Measurements from ENCODE around the gene CELF4.

Gene CELF4

DNA sequence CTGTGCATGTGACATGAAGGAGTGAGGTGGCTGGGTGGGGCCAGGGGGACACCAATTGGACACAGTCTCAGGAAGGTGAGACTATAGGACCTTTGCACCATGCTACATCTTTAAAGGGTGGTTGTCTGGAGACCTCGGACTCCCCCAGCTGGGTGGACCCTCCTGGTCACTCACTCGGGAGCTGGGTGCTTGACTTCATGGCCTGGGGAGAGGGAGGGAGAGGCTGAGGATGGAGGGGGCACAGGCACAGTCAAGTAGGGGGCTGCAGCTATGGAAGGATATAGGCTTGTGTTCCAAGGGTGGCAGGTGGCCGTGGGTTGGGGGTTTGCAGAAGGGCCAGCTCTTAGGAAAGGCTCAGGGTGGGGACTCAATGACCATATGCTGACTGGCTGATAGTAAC is 7.1 kb upstream of the CELF4 start:
- no peak for DNase-seq

DNA sequence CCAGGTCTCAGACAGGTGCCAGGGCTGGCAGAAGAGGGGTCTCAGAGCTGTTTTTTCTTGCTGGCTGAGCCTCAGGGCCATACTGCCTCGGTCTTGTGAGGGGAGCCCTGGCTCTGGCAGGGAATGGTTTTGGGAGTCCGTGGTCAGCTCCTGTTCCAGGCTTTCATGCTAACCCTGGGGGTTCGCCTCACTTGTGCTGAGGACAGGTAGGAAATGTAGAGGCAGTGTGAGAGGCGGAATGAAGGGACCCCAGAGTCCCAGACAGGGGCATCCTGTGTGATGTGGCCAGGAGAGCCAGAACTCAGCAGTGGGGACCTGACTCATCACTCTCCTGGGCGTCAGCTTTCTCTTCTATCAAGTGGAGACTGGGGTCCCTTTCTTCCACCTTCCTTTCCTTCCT is 5.7 kb upstream of the CELF4 start:
- no peak for DNase-seq

DNA sequence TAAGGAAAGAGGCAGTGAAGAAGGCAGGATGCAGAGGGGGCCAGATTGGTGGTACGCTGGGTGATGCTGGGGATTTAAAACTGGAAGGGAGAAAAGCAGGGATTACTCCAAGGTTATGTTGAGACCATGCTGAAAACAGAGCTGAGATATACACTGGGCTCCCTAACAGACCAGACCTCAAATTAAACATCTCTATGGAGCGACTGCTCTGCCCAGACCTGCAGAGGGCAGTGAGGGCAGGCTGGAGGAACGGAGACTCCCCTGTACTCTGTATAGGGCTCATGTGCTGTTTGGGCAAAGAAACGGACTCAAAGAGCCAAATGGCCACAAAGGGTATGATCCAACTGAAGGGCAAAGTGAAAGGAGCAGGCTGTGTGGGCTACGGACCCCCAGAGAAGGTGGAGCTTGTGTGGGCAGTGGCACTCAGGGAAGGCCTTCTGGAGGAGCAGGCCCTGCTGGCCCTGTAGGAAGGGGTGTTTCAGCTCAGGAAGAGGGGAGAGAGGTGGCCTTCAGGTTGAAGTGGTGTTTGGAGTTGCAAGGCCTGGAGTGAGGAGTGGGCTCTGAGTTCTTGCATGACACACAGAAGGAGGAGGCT is 4.8 kb upstream of the CELF4 start:
- no peak for DNase-seq

DNA sequence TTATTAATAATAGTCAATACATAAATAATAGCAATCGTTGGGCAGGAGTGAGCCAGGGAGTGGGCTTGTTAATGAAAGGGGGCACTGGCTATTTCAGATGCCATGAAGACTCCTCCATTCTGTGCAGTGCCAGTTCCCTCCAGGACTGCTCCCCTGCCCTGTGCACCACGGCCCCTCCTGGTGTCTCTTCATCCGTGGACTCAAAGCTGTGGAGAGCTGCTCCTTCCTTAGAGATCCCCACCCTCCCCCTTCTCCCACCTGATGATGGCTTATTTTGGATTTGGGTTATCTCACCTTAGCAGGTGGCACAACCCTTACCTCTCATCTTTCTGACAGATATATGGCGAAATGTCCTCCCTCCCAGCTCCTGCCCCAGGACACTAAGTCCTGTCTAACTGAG is 3.1 kb upstream of the CELF4 start:
- DNase-seq: no peak

DNA sequence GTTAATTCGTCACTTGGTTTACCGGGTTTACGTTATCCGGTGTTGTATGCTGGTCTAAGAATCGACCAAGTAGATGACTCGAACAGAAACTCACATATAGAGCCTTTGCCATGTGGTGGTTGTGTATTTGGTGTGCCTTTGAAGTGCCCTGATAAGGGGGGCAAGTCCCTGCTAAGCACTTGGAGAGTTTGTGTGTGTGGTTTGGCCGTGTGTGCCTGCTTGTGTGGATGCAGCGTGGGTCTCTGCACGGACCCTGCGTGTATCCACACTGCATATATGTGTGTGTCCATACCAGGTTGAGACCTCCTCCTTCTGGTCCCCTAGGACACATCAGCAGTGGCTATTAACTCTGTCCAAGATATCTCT is 2.4 kb upstream of the CELF4 start:
- DNase-seq: no peak

DNA sequence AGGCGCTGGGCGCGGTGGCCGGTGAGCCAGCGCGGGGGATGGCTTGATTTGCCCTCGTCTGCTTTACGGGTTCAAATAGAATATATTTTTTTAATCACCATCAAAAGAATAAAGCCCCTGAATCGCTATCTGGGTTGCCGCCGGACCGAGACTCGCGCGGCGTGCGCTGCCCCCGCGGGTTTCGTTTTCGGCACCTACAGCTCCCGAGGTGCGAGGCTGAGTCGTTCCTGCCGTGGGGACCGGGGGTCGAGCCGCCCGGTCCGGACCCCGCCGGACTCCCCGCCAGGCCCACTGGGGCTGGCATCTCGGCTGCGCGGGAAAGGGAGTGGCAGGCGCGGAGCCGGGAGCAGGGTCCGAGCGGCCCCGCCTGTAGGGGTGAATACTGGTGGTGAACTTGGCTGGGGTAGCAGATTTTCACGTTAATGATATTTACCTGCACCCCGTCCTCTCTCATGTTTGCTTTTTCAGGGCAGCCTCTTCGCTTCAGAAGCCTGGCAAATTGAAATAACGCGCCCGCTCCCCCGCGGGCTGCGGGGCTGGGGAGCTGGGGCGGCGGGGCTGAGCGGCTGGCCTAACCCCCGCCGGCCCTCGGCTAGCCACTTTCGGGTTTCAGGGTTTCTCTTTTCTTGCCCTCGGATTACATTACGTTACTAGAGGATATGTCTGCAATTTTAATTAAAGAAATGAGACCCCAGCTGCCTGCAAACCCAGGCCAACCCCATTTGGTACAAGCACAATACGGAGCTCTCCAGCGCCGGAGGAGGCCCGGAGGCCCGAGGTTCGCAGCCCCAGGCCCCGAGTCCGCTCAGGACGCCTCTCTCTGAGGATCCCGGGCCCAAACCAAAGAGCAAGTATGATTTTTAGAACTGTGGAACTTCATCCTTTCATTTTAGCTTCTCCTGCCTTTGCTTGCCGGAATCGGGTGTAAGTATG is 1.7 kb upstream of the CELF4 start:
- no peak for DNase-seq

DNA sequence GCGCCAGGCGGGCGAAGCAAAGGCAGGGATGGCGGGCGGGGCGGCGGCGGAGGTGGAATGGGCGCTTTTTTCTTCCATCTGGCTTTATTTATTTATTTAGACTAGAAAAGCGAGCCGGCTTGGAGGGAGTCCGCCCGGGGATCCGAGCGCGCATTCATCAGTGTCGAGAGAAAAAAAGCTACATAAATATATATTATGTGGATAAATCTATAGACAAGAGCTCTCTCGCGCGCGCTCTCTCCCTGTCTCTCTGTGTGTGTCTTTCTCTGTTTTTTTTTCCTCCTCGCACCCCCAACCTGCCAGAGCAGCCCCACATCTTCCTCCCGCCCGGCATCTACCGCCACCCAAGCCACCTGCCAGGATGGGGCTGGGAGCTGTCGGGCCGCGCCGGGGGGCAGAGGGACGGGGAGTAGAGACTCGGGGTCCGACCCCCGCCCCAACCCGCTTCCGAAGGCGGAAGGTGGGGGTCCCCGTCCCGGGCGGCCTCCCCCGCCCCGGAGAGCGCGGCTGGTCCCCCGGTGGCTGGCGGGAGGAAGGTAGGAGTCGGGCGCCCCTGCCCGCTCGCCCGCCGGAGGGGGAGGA is 972 bp upstream of the CELF4 start:
- no peak for DNase-seq

DNA sequence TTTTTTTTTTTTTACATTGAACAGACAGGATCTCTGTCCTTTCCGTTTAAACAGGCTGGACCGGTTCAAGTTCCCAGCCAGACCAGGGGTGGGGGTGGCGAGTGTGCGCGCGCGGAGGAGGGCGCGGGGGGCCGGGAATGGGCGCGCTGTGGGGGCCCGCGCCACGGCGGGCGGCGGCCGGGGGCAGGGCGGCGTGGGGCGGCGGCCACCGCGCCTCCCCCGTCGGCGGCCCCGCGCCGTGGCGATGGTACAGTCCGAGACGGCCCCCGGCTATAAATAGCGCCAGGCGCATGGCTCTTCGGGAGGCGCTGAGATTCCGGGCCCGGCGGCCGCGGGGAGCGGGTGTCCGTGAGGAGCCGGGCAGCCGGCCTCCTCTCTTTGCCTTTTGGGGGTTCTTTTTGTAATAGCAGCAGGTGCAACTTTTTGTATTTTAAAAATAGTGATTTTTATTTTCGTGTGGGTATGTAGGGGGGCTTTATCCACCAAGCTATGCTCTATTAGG is 430 bp upstream of the CELF4 start:
- no peak for DNase-seq

DNA sequence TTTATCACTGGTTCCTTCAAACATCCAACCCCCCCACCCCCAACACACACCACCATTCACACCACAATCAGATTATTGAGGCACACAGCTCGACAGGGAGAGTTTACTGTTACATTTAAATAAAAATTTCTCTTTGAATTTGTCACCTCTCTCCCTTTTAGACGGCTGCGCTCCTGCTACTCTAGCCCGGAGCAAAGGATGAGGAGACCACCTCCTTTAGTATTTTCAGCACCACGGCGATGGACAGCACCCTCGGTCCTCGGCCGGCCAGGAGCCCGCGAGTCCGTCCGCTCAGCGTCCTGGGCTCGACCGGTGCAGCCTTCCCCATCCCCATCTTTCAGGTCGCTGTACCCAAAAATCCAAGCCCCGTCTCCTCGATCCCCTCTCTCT is 892 bp downstream of the CELF4 start:
- DNase-seq: no peak

DNA sequence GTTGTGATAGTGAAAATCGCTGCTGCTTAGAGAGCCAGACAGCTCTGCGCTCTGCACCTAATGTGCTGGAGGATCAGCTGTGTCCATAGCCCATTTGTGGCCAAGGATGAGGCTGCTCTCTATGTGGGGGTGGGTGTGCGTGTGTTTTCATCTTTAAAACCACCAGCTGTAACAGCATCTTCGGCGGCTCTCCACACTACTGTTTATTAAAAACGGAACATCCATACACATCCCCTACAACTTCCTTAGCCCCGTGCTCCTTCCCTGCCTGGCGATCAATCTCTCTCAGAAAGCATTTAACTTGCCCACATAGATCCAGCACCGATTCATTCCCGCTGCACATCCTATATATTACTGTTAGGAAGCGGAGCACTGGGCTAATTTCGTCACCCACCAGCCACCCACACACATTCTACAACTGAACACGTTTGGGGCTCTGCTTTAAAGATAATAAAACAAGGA is 1.6 kb downstream of the CELF4 start:
- DNase-seq: no peak

DNA sequence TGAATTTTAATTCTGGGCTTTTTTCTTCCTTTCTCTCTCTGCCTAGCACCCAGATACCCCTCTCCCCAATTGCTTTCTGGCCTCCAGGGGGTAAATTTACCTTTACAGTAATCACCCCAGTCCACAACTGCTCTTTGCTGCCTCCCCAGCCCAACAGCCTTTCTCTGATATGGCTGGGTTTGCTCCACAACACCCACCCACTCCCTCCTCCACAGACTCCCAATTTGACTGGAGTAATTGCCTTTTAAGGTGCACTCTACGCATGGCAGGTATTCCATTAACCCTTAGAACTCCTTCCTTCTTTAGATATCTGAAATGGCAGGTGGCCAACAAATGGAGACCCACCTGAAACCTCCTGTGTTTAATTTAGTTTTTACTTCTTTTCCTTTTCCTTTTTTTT is 3.6 kb downstream of the CELF4 start:
- no peak for DNase-seq

DNA sequence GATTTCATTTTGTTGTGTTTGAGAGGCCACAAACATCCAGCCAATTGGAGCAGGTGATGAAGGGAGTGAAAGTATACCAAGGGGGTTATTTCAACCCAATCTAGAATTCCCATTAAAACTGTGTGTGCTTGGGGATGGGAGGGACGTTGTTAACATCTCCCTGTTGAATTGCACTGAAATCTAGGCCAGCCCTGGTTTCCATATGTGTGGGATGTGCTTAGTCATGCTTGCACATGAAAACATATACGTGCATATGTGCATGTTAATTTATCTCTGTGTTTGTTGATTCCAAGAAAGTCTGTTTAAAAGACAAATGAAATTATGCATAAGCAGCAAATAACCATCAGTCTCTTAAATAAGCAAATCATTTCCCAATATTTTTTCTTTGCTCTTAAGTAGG is 5.6 kb downstream of the CELF4 start:
- DNase-seq: no peak

DNA sequence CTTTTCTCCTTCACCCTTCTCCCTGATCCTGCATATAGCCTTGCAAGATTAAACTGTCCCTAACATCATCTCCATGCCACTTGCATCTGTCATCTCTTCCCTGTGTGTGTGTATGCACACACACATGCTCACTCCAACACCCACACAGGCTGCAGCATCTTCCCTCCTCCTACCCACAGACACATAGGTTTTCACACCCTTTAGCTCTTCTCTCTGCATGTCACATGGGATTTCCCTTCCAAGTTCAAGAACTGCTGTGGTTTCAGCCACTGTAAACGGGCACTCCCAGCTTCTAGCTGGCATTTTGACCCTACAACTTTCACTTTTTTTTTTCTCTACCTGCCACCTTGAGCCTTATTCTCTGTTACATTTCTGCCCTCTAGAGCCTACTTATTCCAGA is 6.4 kb downstream of the CELF4 start:
- DNase-seq: no peak

DNA sequence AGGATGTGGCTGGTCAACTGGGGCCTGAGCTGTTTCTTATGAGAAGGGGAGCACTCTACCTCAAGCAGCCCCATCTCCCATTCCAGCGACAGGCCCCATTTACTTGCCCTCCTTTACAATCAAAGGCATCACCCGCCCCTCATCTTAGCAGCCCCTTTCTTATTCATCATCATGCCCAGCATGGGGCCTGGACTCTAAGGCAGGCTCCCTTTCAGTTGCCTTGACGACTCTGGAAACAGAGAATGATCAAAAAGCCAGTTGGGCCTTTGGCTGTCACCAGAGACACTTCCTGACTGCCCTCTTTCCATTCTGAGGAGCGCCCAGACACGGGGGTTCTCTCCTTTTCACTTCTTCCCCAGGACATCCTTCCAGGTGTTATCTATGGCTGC is 11.2 kb downstream of the CELF4 start:
- no peak for DNase-seq

DNA sequence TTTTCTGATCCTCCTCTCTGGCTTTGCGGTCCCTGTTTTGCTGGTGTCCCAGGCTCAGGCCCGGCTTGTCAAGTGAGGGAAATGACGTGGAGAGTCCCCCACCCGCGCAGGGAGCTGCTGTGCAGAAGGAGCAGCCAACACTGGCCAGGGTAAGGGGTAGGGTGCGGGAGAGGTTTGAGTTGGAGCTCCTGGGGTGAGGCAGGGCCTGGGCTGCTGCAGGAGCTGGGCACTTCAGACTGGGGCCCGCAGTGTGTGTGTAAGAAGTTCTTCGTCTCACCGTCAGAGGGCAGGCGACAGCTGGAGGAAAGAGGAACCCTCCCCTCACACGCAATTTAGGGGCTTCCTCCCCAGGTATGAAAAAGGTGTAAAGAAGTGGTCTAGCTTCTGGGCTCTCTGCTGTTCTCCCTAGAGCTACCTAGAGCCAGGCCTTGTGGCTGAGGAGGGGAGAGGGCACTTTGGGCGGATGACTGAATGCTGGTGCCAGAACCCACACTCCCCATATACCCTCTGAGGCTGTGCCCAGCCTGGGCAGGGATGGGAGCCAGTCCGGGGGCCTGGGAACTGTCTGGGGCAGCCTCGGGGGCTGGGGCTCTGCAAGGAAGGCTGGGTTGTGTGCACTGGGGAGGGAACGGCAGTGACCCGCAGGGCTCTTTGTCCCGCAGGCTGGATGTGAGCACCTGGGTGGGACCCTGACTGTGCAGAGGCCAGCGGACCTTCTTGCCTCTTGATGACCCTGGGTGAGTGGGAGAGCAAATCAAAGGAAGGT is 11.8 kb downstream of the CELF4 start:
- no peak for DNase-seq

DNA sequence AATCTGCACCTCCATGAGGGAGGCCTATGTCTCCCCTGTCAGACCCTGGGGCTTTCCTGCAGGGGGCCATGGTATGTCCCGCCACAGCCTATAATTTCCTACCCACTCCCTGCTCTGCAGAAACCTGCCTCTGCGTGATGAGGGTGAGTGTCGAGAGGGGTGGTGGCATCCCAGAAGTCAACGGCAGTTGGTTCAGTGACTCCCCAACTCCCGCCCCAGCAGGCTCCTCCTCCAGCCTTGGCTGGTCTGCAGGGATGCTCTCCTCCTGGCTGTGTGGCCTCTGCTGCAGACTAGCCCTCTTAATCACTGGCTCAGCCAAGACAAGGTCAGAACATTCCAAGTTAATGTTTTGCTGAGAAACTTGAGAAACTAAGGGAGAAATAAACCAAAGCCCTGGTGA is 13.3 kb downstream of the CELF4 start:
- DNase-seq: no peak

DNA sequence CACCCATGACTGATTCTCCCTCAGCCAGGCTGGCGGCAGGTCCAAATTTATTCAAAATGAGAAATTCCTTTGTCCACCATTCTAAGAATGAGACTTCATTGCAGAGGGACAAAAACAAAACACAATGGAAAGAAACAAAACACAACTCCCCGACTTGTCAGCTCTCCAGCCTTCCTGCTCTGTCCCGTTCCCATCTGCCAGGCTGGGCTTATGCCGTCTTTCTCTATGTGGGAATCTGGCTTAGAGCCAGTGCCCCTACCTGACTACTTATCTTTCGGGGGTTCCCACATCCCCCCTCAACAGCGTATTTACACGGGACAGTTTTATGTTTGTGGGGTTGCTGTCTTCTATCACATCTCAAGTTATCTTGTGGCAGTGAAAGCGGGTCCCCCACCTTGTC is 13.8 kb downstream of the CELF4 start:
- DNase-seq: no peak

DNA sequence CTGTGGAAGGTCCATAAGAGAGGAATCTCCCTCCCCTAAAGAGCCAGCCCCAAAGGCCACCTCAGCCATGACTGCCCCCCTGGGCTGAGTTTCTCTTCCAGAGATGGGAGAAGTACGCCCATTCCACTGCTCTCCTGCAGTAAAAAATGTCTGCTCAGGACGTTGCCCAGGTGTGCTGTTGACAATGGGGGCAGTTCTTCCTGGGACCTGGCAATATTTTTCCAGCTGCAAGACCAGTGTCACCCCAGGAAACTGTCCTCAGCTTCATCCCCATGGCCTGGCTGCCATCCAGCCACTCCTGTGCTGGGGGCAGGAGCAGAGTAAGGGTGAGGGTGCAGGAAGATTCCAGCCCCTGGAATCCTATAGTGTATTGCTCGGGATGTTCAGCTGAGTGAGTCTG is 14.3 kb downstream of the CELF4 start:
- no peak for DNase-seq

DNA sequence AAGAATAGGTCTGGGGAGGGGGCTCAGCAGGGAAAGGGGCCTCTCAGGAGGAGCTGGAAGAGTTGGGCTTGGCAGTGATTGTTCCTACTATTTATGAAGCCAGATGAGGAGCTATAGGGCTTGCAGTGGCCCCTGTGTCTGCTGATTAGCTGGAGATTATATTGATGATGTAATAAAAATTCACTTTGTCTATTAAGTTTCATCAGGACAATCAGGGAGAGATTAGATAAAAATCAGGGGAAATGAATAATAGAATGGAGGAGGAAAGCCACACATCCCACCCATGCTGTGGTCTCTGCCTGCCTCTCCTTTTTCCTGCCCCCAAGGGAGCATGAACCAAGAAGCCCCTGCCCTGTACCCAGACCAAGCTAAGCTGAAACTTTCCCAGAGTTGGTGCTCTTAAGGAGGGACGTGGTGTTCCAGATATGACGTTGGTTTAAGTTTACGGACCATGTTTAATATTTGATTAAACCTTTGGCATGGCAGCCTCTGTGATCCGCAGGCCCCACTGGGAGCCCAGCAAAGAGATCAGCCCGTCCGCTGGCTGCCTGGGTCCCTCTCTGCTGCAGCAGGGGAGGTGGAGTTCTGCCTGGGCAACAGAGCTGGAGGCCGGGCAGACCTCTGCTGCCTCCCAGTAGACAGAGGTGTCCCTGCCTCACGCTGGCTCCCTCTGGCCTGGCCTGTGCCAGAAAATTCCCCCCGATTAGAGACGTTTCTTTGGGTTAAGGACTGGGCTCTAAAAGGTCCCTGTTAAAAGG is 15.3 kb downstream of the CELF4 start:
- no peak for DNase-seq

DNA sequence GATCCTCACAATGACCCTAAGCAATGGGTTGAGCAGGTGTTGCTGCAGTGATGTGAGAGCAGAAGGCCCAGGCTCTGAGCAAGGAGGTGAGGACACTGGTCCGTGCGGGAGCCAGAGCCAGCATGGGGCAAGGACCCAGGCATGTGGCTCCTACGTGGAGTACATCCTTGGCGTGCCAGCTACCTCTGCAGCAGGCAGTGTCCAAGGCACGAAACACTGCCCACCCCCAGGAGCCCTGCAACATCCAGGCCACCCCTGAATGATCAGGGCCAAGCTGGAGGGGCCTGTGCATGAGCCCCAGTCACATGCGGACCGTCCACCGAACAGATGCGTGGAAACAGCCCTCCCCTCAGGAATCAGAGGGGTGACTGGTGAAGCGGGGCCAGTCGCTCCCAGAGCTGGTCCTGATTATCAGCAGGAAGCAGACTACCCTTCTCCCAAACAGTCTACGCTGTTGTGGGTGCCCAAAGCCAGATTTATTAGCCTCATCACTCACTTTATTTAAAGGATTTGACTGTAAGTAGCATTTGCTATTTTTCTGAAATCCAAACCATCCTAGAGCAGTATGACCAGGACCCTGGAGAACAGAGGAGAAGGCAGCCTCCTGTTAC is 16.8 kb downstream of the CELF4 start:
- no peak for DNase-seq

DNA sequence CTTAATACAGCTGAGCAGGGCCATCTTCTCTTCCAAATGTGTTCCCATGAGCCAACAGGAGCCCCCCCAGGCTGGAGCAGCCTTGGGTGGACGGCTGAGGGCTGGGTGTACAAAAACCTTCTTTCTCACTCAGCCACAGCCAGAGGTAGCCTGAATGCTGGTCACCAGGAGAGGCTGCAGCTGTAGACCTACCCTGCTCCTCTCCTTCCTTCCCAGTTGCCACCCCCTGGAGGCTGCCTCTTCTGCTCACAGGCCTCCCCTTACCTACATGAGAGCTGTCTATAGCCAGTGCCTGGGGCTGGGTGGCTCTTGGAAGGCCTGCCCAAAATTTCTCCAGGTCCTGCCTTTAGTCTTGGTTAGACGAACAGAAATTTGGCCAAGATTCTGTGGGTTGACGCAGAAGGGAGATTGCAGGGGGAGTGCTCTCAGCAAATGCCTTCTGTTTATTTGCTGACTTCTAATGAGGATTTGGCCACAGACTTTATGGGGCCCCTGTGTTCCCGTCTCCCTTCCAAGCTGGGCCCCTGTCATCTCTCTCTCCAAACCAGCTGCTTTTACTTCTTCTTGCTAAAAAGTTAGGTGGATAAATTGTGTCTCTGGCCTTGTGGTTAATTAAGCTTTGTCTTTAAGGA is 18.3 kb downstream of the CELF4 start:
- DNase-seq: no peak

DNA sequence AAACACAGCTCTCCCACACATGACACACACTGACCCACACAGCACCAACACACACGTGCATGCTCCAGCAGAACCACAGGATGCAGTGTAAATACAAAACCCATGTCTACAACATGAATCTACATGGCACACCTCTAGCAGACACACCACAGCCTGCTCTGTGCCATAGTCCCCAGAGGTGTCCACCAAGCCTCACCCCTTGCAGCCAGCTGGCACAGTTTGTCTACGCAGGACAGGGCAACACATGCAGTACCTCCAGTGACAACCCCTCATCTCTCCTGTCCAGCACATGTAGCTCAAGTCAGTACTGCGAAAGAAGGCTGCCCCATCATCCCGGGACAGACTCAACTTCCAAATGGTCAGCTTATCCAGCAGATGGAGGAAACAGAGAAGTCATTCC is 18.9 kb downstream of the CELF4 start:
- DNase-seq: no peak

Data from T-helper 9 cell (primary cell).